ENCODE results near the gene RNF222. TPM values are rescaled to one million over a fixed set of nuclear protein-coding genes. Genes with fewer than 3 reads are reported as not detected.
"Not testable (repeated sequence)": the region's sequence is repeated elsewhere in the genome, so short reads cannot be mapped to it uniquely, and the experiment has no call there.

The RNF222 gene
- total RNA-seq, 2 experiments from 2014 or later: 0.11 TPM

DNA sequence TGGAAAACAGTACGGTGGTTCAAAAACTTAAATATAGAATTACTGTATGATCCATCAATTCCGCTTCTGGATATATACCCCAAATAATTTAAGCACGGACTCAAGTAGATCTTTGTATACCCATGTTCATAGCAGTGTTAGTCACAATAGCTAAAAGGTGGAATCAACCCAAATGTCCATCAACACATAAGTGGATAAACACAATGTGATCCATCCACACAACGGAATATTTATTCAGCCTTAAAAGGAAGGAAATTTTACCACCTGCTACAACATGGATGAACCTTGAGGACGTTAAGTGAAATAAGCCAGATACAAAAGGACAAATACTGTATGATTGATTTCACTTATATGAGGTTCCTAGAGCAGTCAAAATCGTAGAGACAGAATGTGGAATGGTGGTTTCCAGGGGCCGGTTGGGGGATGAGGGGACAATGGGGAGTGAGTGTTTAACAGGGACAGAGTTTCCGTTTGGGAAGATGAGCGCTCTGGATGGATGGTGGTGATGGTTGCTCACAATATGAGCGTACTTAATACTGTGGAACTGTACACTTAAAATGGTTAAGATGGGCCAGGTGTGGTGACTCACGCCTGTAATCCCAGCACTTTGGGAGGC lies 5.4 kb upstream of the RNF222 start:
- H3K4me3 Mint-ChIP-seq: no peak overlapping the region
- H3K27ac Mint-ChIP-seq: no peak overlapping the region
- DNase-seq: no peak
- H3K27me3 Mint-ChIP-seq: peaks cover 17% of the 10 kb centered on the region
- no peak for ATAC-seq
- no peaks in the 10 kb centered on the region for H3K4me1 Mint-ChIP-seq (ENCODE audit: low read depth)
- CTCF ChIA-PET: no interaction called here
- H3K36me3 Mint-ChIP-seq (ENCODE audit: low read depth): no peaks in the 10 kb centered on the region
- intact Hi-C loops (cut with micrococcal nuclease): no loop called here
- TF ChIP-seq, protein P1, sequence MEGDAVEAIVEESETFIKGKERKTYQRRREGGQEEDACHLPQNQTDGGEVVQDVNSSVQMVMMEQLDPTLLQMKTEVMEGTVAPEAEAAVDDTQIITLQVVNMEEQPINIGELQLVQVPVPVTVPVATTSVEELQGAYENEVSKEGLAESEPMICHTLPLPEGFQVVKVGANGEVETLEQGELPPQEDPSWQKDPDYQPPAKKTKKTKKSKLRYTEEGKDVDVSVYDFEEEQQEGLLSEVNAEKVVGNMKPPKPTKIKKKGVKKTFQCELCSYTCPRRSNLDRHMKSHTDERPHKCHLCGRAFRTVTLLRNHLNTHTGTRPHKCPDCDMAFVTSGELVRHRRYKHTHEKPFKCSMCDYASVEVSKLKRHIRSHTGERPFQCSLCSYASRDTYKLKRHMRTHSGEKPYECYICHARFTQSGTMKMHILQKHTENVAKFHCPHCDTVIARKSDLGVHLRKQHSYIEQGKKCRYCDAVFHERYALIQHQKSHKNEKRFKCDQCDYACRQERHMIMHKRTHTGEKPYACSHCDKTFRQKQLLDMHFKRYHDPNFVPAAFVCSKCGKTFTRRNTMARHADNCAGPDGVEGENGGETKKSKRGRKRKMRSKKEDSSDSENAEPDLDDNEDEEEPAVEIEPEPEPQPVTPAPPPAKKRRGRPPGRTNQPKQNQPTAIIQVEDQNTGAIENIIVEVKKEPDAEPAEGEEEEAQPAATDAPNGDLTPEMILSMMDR (IDR thresholded peaks at IDR 0.05): no peak
- H3K9me3 Mint-ChIP-seq: no peaks in the 10 kb centered on the region
- POLR2A ChIA-PET: no interaction called here

DNA sequence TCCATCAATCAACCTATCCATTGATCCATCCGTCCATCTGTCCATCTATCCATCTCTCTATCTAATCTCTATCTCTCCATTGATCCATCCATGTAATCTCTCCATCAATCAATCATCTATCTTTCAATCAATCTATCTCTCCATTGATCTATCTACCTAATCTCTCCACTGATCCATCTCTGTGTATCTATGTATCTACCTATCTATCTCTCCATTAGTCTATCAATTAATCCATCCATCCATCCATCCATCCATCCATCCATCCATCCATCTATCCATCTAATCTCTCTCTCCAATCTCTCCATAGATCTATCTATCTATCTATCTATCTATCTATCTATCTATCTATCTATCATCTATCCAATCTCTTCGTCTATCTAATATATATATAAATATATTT lies 3.5 kb upstream of the RNF222 start:
- POLR2A ChIA-PET: no interaction called here
- intact Hi-C loops (cut with micrococcal nuclease): no loop called here
- no peak overlapping the region for H3K4me3 Mint-ChIP-seq

DNA sequence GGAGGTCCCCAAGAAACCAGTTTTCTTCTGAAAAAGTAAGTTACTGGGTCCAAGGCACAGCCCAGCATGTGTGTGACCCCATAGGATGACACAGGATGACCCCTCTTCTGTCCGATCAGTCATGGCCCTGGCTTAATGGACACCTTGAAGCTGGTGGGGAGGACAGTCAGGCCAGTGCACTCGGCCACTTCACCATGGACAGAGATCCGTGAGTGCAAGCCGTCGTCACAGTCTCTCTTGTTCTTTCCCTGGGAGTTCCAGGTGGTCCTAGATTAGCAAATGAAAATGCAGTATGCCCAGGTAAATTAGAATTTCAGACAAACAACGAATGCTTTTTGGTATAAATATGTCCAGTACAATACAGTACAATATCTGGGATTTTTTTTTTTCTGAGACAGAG lies 1.4 kb upstream of the RNF222 start:
- Mint-ChIP-seq H3K27ac (no peak overlapping the region), H3K36me3 (ENCODE audit: low read depth) (no peaks in the 10 kb centered on the region), H3K4me3 (no peak overlapping the region), H3K9me3 (no peaks in the 10 kb centered on the region), H3K27me3 (peaks cover 18% of the 10 kb centered on the region), H3K4me1 (ENCODE audit: low read depth) (peaks cover 2% of the 10 kb centered on the region)
- intact Hi-C loops (cut with micrococcal nuclease): no loop called here
- ATAC-seq (no peak), DNase-seq (no peak)
- ChIA-PET CTCF (interaction anchor here (6.4 kb wide), 1 partner anchor 11 kb away, joined by 33 read pairs; no protein-coding TSS in a partner anchor), POLR2A (interaction anchor here (0.6 to 2.2 kb wide), 2 partner anchors 17 to 1268 kb away, joined by 3 to 5 read pairs; no protein-coding TSS in a partner anchor)
- TF ChIP-seq, protein P1 (IDR thresholded peaks at IDR 0.05): no peak

More for the DNA sequence above, 3.5 kb upstream of the RNF222 start:
- Mint-ChIP-seq H3K4me1 (ENCODE audit: low read depth) (no peaks in the 10 kb centered on the region), H3K27me3 (peaks cover 18% of the 10 kb centered on the region), H3K36me3 (ENCODE audit: low read depth) (no peaks in the 10 kb centered on the region), H3K27ac (no peak overlapping the region), H3K9me3 (no peaks in the 10 kb centered on the region)
- DNase-seq (no peak), ATAC-seq (no peak)
- CTCF ChIA-PET: interaction anchor here (1.0 to 1.1 kb wide), 2 partner anchors 9 kb away, joined by 4 read pairs; no protein-coding TSS in a partner anchor
- TF ChIP-seq, protein P1 (IDR thresholded peaks at IDR 0.05): no peak

DNA sequence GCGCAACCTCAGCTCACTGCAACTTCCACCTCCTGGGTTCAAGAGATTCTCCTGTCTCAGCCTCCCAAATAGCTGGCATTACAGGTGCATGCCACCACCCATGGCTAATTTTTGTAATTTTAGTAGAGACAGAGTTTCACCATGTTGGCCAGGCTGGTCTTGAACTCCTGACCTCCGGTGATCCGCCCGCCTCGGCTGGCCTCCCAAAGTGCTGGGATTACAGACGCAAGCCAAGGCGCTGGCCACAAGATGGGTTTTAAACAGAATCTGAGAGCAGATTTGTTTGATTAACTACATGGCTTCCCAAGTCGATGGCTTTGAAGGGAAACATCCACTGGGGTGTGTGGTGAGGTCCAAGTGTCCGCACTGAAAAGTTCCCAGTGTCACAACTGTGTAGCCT lies 3.1 kb downstream of the RNF222 start:
- intact Hi-C loops (cut with micrococcal nuclease); H3K27ac Mint-ChIP-seq; H3K9me3 Mint-ChIP-seq; ATAC-seq; H3K4me3 Mint-ChIP-seq; H3K36me3 Mint-ChIP-seq (ENCODE audit: low read depth); DNase-seq; H3K27me3 Mint-ChIP-seq; H3K4me1 Mint-ChIP-seq (ENCODE audit: low read depth): not testable (repeated sequence)
- ChIA-PET POLR2A (interaction anchor here (0.6 to 1.2 kb wide), 3 partner anchors 10 to 619 kb away, joined by 3 to 7 read pairs (median 4); no protein-coding TSS in a partner anchor), CTCF (interaction anchor here (1.1 to 6.4 kb wide), 4 partner anchors 11 to 391 kb away, joined by 3 to 33 read pairs (median 4); no protein-coding TSS in a partner anchor)

DNA sequence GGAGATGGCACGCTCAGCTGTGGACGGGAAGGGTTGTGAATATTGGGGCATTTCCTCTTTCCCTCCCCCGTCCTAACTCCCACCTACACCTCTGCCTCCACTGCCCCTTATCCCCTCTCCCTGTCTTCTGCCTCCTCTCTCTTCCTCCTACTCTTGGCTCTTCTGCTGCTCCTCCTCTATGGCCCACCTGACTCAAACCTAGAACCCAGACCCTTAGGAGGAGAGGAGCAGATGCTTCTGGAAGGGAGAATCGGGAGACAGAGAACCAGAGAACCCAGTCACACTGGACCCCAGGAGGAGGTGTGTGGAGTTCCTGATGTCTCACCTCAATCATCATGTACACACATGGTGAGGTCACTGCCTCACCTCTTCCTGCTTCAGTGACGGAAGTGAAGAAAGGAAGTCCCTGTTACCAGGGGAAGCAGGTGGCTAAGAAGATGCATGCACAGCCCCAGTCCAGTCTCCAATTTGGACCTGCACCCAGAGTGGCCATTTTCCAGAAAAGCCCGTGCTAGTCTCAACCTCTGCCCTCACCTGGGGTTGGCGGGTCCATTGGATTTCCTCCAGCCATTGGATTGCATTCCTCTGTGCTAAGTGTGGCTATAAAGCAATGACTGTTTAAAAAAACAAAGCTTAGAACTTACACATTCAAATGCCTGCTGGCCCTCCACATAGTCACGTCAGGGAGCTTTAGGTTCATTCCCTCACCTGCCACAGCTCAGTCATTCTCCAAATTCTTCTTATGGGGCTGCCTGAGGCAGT lies 4.0 kb downstream of the RNF222 start:
- no peaks in the 10 kb centered on the region for H3K36me3 Mint-ChIP-seq (ENCODE audit: low read depth)
- ATAC-seq (peak; percentile 98), DNase-seq (peak; percentile 72)
- intact Hi-C loops (cut with micrococcal nuclease): no loop called here
- no peak overlapping the region for H3K4me3 Mint-ChIP-seq
- POLR2A ChIA-PET: interaction anchor here (0.6 to 1.2 kb wide), 4 partner anchors 9 to 669 kb away, joined by 3 to 7 read pairs (median 4); no protein-coding TSS in a partner anchor
- peaks cover 9% of the 10 kb centered on the region for H3K4me1 Mint-ChIP-seq (ENCODE audit: low read depth)
- CTCF ChIA-PET: interaction anchor here (0.8 to 6.4 kb wide), 5 partner anchors 10 to 392 kb away, joined by 3 to 33 read pairs (median 3); no protein-coding TSS in a partner anchor
- TF ChIP-seq, protein P1 (IDR thresholded peaks at IDR 0.05): no peak
- H3K27me3 Mint-ChIP-seq: peaks cover 2% of the 10 kb centered on the region
- H3K27ac Mint-ChIP-seq: peak overlapping the region; percentile 91
- H3K9me3 Mint-ChIP-seq: no peaks in the 10 kb centered on the region
